GM12878 (cell line): Measurements from ENCODE around the gene PELI2. TPM values are rescaled to one million over a fixed set of nuclear protein-coding genes. Genes with fewer than 3 reads are reported as not detected.

ENCODE experiments used
- ATAC-seq: fragments of 200-7000 bp; cut with Tn5 transposase; 3 replicates; pipeline ENCODE4 v1.9.1; 2020; ENCODE audit warnings: mild to moderate bottlenecking, moderate library complexity
- BruUV-seq: library from RNA; stranded (reverse); fragments of 400-500 nt; replicated peaks from 2 replicates; lab custom pipeline; 2021; lab: Mats Ljungman, UMichigan
- CTCF ChIA-PET: fragments of 300-600 bp; sonication (Branson Sonifier 250); formaldehyde crosslinking; extraction: SDS; loops from one replicate; lab custom pipeline; 2021; ENCODE audit warnings: inconsistent platforms; lab: Yijun Ruan, JAX
- POLR2A ChIA-PET: fragments of 350-600 bp; formaldehyde crosslinking; extraction: SDS; loops from one replicate; lab custom pipeline; 2021; ENCODE audit warnings: inconsistent platforms; lab: Charles Lee
- RAD21 ChIA-PET: fragments of 300-600 bp; sonication (Branson Sonifier 250); formaldehyde crosslinking; loops from one replicate; lab custom pipeline; 2023; ENCODE audit warnings: antibody characterized with exemption; ENCODE audit not compliant: unreplicated experiment; lab: Charles Lee
- SMC1A ChIA-PET: fragments of 300-600 bp; sonication (Branson Sonifier 250); formaldehyde crosslinking; loops from one replicate; lab custom pipeline; 2023; ENCODE audit not compliant: unreplicated experiment, uncharacterized antibody; lab: Charles Lee
- DNase-seq: peaks from one replicate; pipeline ENCODE4 v3.0.0-alpha.2; 2011; ENCODE audit warnings: low read depth, low spot score
- FAIRE-seq: peaks from 3 replicates; lab custom pipeline; 2011; peaks lifted over from hg19 to GRCh38; lab: Jason Lieb, UNC
- H2AFZ ChIP-seq: 2 replicates; pipeline ENCODE4 v1.6.0; 2011; ENCODE audit warnings: low read depth, low read length, control low read depth; ENCODE audit not compliant: control insufficient read depth
- H3K27ac ChIP-seq: 2 replicates; pipeline ENCODE4 v1.5.1; 2011; ENCODE audit warnings: control low read depth; ENCODE audit not compliant: control insufficient read depth, insufficient read depth
- H3K27me3 ChIP-seq, 2 experiments: replicated peaks in 1 of 2; 2 replicates each; pipeline versions ENCODE4 v1.6.0 to v1.6.1; 2011; ENCODE audit warnings: low read length in 1 of 2; ENCODE audit not compliant: control insufficient read depth in 2 of 2, insufficient read depth in 2 of 2
- H3K36me3 ChIP-seq, 2 experiments: 2 replicates each; pipeline ENCODE4 v1.5.1; 2011; ENCODE audit warnings: low read length in 1 of 2; ENCODE audit not compliant: control insufficient read depth in 2 of 2, insufficient read depth in 2 of 2
- H3K4me1 ChIP-seq: 2 replicates; pipeline ENCODE4 v1.6.1; 2011; ENCODE audit warnings: mild to moderate bottlenecking, low read length, moderate library complexity, mixed read lengths; ENCODE audit not compliant: control insufficient read depth, insufficient read depth
- H3K4me2 ChIP-seq: 2 replicates; pipeline ENCODE4 v1.6.0; 2011; ENCODE audit warnings: control low read depth; ENCODE audit not compliant: control insufficient read depth, insufficient read depth
- H3K4me3 ChIP-seq: fragments of 200-600 bp; sonication (generic); 2 replicates; pipeline ENCODE4 v1.5.1; 2016
- H3K79me2 ChIP-seq: 2 replicates; pipeline ENCODE4 v1.6.0; 2011; ENCODE audit warnings: low read length; ENCODE audit not compliant: control insufficient read depth, insufficient read depth
- H3K9ac ChIP-seq: 2 replicates; pipeline ENCODE4 v1.8.0; 2011; ENCODE audit warnings: low read length, control low read depth, mixed read lengths; ENCODE audit not compliant: control insufficient read depth, insufficient read depth
- H3K9me3 ChIP-seq: replicated peaks from 3 replicates; pipeline ENCODE4 v1.5.1; 2011; ENCODE audit warnings: mild to moderate bottlenecking, low read length; ENCODE audit not compliant: control insufficient read depth, insufficient read depth
- H4K20me1 ChIP-seq: 2 replicates; pipeline ENCODE4 v1.6.0; 2011; ENCODE audit not compliant: control insufficient read depth, insufficient read depth
- CUX1 ChIP-seq: IDR thresholded peaks from 2 replicates; pipeline ENCODE4 v1.6.1; 2012; ENCODE audit warnings: improper control_type of control experiment, low read depth, low read length; ENCODE audit not compliant: insufficient replicate concordance
- KDM1A ChIP-seq: fragments of 200-600 bp; sonication (generic); IDR thresholded peaks from 2 replicates; pipeline ENCODE4 v1.6.1; 2016; ENCODE audit warnings: borderline replicate concordance
- MAX ChIP-seq: IDR thresholded peaks from 2 replicates; pipeline ENCODE4 v1.6.1; 2012; ENCODE audit warnings: low read depth, low read length, improper control_type of control experiment
- MEF2B ChIP-seq: fragments of 450-650 bp; IDR thresholded peaks from 2 replicates; pipeline ENCODE4 v1.6.1; 2018; ENCODE audit warnings: mild to moderate bottlenecking, moderate library complexity; ENCODE audit not compliant: partially characterized antibody, poor library complexity, severe bottlenecking
- NR2C2 ChIP-seq: IDR thresholded peaks from 2 replicates; pipeline ENCODE4 v1.6.1; 2011; ENCODE audit warnings: borderline replicate concordance, low read depth; ENCODE audit not compliant: control insufficient read depth, insufficient read length
- NR2F1 ChIP-seq: fragments of 450-650 bp; conservative IDR thresholded peaks from 2 replicates; pipeline ENCODE4 v1.6.1; 2017; ENCODE audit warnings: mild to moderate bottlenecking
- PML ChIP-seq: IDR thresholded peaks from 2 replicates; pipeline ENCODE4 v1.6.1; 2012; ENCODE audit warnings: low read length, inconsistent platforms
- POLR2AphosphoS5 ChIP-seq: IDR thresholded peaks from 2 replicates; pipeline ENCODE4 v1.6.1; 2011; ENCODE audit warnings: mild to moderate bottlenecking, low read length, inconsistent platforms
- RCOR1 ChIP-seq: conservative IDR thresholded peaks from 2 replicates; pipeline ENCODE4 v1.6.1; 2012; ENCODE audit warnings: low read depth, low read length, improper control_type of control experiment
- TAF1 ChIP-seq: IDR thresholded peaks from 2 replicates; pipeline ENCODE4 v1.6.1; 2011; ENCODE audit warnings: mild to moderate bottlenecking, low read depth, low read length, borderline replicate concordance
- ZNF24 ChIP-seq: fragments of 450-650 bp; IDR thresholded peaks from 2 replicates; pipeline ENCODE4 v1.6.1; 2017; ENCODE audit warnings: antibody characterized with exemption, mild to moderate bottlenecking
- ZSCAN29 ChIP-seq: fragments of 450-650 bp; IDR thresholded peaks from 2 replicates; pipeline ENCODE4 v1.6.1; 2017; ENCODE audit warnings: mild to moderate bottlenecking, moderate library complexity
- WGBS: methylation state at CpG from one replicate; pipeline ENCODE4 v1.1.6; 2016; ENCODE audit warnings: low lambda C conversion rate; ENCODE audit not compliant: insufficient replicate concordance, insufficient coverage; ENCODE audit errors: missing lambda C conversion rate; 5-methylcytosine and 5-hydroxymethylcytosine counted together
- in situ Hi-C: fragments of 300-500 bp; cut with MboI; formaldehyde crosslinking; loops from 9 replicates; pipeline ENCODE4 v1.14.3; 2018; ENCODE audit warnings: mixed read lengths
- intact Hi-C: fragments of 100-400 bp; cut with micrococcal nuclease; formaldehyde crosslinking; loops from one replicate; pipeline ENCODE4 v1.14.2; 2022; ENCODE audit not compliant: unreplicated experiment
- polyA plus RNA-seq, 11 experiments: library from polyadenylated mRNA; depleted of rRNA in 4 of 11; unstranded in 6 of 11; stranded (reverse) in 5 of 11; fragments of >200 nt; fragmentation: Nextera tagmentation in 4 of 11; fragmentation: Illumina TruSeq in 1 of 11; extraction: Ambion mirVana in 4 of 11; extraction: Trizol in 1 of 11; gene quantifications; 1 replicate in 1 of 11; 2 replicates in 10 of 11; pipeline versions ENCODE4 v1.2.1 to v1.2.3, GENCODE V29; 2011 to 2016; ENCODE audit warnings: inconsistent platforms in 2 of 11, missing spikeins in 2 of 11, low read depth in 1 of 11
- total RNA-seq, 4 experiments: library from RNA; depleted of rRNA in 3 of 4; stranded (reverse); fragments of >200 nt in 3 of 4; fragmentation: Illumina TruSeq in 1 of 4; extraction: Trizol in 1 of 4; gene quantifications; 2 replicates each; pipeline versions ENCODE4 v1.2.1 to v1.2.3, GENCODE V29; 2013 to 2021

Gene PELI2
- total and polyA plus RNA-seq, 10 of the 15 experiments (the other 5 are each of a cell fraction or from before 2014, with no cell fraction given), result under 0.01 to 0.10 (median 0.01) TPM; not detected in 3

GRCh38 chr14:56147449-56147848 lies 29.2 kb downstream of the PELI2 start:
- ChIA-PET CTCF (no interaction called here), RAD21 (no interaction called here)
- ATAC-seq, result no peak
- 0% methylated on average over 1 of the region's 1 CpG for WGBS
- Histone ChIP-seq H3K4me3 (no peak overlapping the region), H3K27ac (no peak overlapping the region), H4K20me1 (no peaks in the 10 kb centered on the region)
- no peak for DNase-seq
- intact Hi-C loops, result no loop called here
- TF ChIP-seq KDM1A (no peak), MEF2B (no peak), POLR2AphosphoS5 (no peak), ZNF24 (no peak)
- TF ChIP-seq, all 136 proteins: peak for 0
- Histone ChIP-seq H3K4me2 (no peak overlapping the region), H3K9ac (no peak overlapping the region), H2AFZ (no peak overlapping the region), H3K27me3 (peaks cover 0 to 6% of the 10 kb centered on the region in 2 experiments; a peak in 1 of 4 replicates), H3K4me1 (no peaks in the 10 kb centered on the region), H3K36me3 (no peaks in the 10 kb centered on the region), H3K9me3 (no peaks in the 10 kb centered on the region), H3K79me2 (no peaks in the 10 kb centered on the region)
- BruUV-seq, result no TSS peak
- in situ Hi-C loops, result no loop called here
- POLR2A ChIA-PET, result no interaction called here
- FAIRE-seq, result no peak
- SMC1A ChIA-PET, result no interaction called here

GRCh38 chr14:56147986-56148901 lies 30.0 kb downstream of the PELI2 start:
- Histone ChIP-seq H3K4me1 (no peaks in the 10 kb centered on the region), H3K27me3 (peaks cover 0 to 6% of the 10 kb centered on the region in 2 experiments; a peak in 1 of 4 replicates), H3K27ac (no peak overlapping the region), H4K20me1 (no peaks in the 10 kb centered on the region), H3K9me3 (no peaks in the 10 kb centered on the region), H3K9ac (no peak overlapping the region), H3K4me3 (no peak overlapping the region), H3K36me3 (no peaks in the 10 kb centered on the region), H3K79me2 (no peaks in the 10 kb centered on the region), H3K4me2 (no peak overlapping the region), H2AFZ (no peak overlapping the region)
- CTCF ChIA-PET, result no interaction called here
- RAD21 ChIA-PET, result no interaction called here
- intact Hi-C loops, result no loop called here
- SMC1A ChIA-PET, result no interaction called here
- no peak for FAIRE-seq
- in situ Hi-C loops, result no loop called here
- ATAC-seq, result no peak
- 46% methylated on average over 3 of the region's 3 CpGs for WGBS
- POLR2A ChIA-PET, result no interaction called here
- no peak for DNase-seq
- no TSS peak for BruUV-seq
- TF ChIP-seq NR2F1 (no peak), NR2C2 (no peak), CUX1 (no peak), MAX (no peak), RCOR1 (no peak), ZSCAN29 (no peak), TAF1 (no peak), PML (no peak)
